ENCODE results near the gene TTC34. TPM values are rescaled to one million over a fixed set of nuclear protein-coding genes. Genes with fewer than 3 reads are reported as not detected.

Gene TTC34
- total and polyA plus RNA-seq, 2 of the 13 experiments (the other 11 are each of a cell fraction or from before 2014, with no cell fraction given): 0.07 to 0.11 TPM

- Histone ChIP-seq H4K20me1 (ENCODE audit: insufficient read depth, low read length) (no peaks in the 10 kb centered on the region), H3K4me3 (replicated peaks in 1 of 3; ENCODE audit: insufficient read depth in 1 of 3, low read depth in 2 of 3, low read length in 3 of 3) (peak overlapping the region in 1 of 3 experiments; percentile 10; a peak in 1 of 6 replicates), H3K79me2 (ENCODE audit: insufficient read depth, low read length) (no peaks in the 10 kb centered on the region), H3K36me3 (replicated peaks in 1 of 2; ENCODE audit: control insufficient read depth in 1 of 2, insufficient read depth in 2 of 2, low read length in 2 of 2) (no peaks in the 10 kb centered on the region), H2AFZ (ENCODE audit: low read length) (no peak overlapping the region), H3K27me3 (ENCODE audit: control insufficient read depth in 1 of 2, insufficient read depth in 2 of 2, low read length in 2 of 2) (peaks cover 8 to 47% of the 10 kb centered on the region in 2 experiments; a peak in 4 of 5 replicates), H3K4me2 (ENCODE audit: low read depth, low read length) (peak overlapping the region; percentile 42), H3K4me1 (ENCODE audit: insufficient read depth, low read length) (peaks cover 12% of the 10 kb centered on the region), H3K27ac (ENCODE audit: extremely low read length, insufficient read depth, low read length) (no peak overlapping the region), H3K9ac (ENCODE audit: insufficient read depth, low read depth, low read length) (no peak overlapping the region), H3K9me3 (ENCODE audit: low read length) (no peaks in the 10 kb centered on the region)
- 27% methylated on average over 2 of the region's 20 CpGs for WGBS (ENCODE audit: low lambda C conversion rate)
- ATAC-seq: peak; percentile 17; the same call in 2 of the 3 replicates
- DNase-seq (ENCODE audit: low spot score): no peak
- ChIA-PET CTCF (ENCODE audit: low intra/inter-chr PET ratio, low total read pairs) (no interaction called here), POLR2A (no interaction called here)
- in situ Hi-C loops (cut with HindIII; ENCODE audit: extremely low pct_ligation_motif_present, low pct_unique_long_range_greater_than_20kb): no loop called here
- BruUV-seq (replicated peaks): no TSS peak
- TF ChIP-seq SNAPC5 (CRISPR knock-in tag; IDR thresholded peaks at IDR 0.05; ENCODE audit: borderline replicate concordance): no peak
- no peak for TF ChIP-seq DZIP1 (CRISPR knock-in tag; IDR thresholded peaks at IDR 0.05)
- 0 out of 2 replicates have a peak, but pooled peaks have one; percentile 40 for TF ChIP-seq ZNF589 (CRISPR knock-in tag; conservative IDR thresholded peaks at IDR 0.05)
- no peak for TF ChIP-seq NFYB (CRISPR knock-in tag; IDR thresholded peaks at IDR 0.05)
- TF ChIP-seq ZNF510 (CRISPR knock-in tag; IDR thresholded peaks at IDR 0.05; ENCODE audit: low read depth): no peak
- peak; percentile 35; the same call in 1 of the 2 replicates for TF ChIP-seq ZNF687 (CRISPR knock-in tag; IDR thresholded peaks at IDR 0.05)
- intact Hi-C loops (cut with micrococcal nuclease; ENCODE audit: unreplicated experiment): no loop called here
- FAIRE-seq: no peak
Observed at GRCh38 chr1:2594001-2594640, 207.4 kb downstream of the TTC34 start.

Measured in HepG2 (cell line).